Muscle of leg (tissue), 11 donors: ENCODE data around the gene CLMN. TPM values are rescaled to one million over a fixed set of nuclear protein-coding genes. Genes with fewer than 3 reads are reported as not detected.

ENCODE experiments used
- DNase-seq: peaks from one replicate; pipeline ENCODE4 v3.0.0; 2013
- H3K27ac ChIP-seq: one replicate; pipeline ENCODE4 v1.5.1; 2013; ENCODE audit warnings: mild to moderate bottlenecking, low read length, control low read depth
- H3K27me3 ChIP-seq: one replicate; pipeline ENCODE4 v1.6.1; 2013; ENCODE audit warnings: low read length; ENCODE audit not compliant: control insufficient read depth, insufficient read depth
- H3K36me3 ChIP-seq: one replicate; pipeline ENCODE4 v1.6.1; 2013; ENCODE audit warnings: low read length; ENCODE audit not compliant: control insufficient read depth, insufficient read depth
- H3K4me1 ChIP-seq: one replicate; pipeline ENCODE4 v1.6.1; 2013; ENCODE audit warnings: low read length; ENCODE audit not compliant: control insufficient read depth, insufficient read depth
- H3K4me3 ChIP-seq: one replicate; pipeline ENCODE4 v1.5.1; 2013; ENCODE audit warnings: low read length, control low read depth
- H3K9me3 ChIP-seq: replicated peaks from 2 replicates; pipeline ENCODE4 v1.6.1; 2013; ENCODE audit warnings: low read depth, low read length; ENCODE audit not compliant: control insufficient read depth
- WGBS: methylation state at CpG from one replicate; pipeline ENCODE4 v1.1.5; 2013; ENCODE audit warnings: missing lambda C conversion rate; ENCODE audit not compliant: insufficient coverage; 5-methylcytosine and 5-hydroxymethylcytosine counted together
- polyA plus RNA-seq, 8 donors: library from polyadenylated mRNA; unstranded; fragments of 120-200 nt; gene quantifications; one replicate each; pipeline versions ENCODE4 v1.2.1 to v1.2.3, GENCODE V29; 2013; ENCODE audit warnings: inconsistent platforms in 1 of 8, low replicate concordance in 1 of 8; ENCODE audit not compliant: insufficient read length in 8 of 8, insufficient read depth in 1 of 8
- total RNA-seq: library from RNA; stranded (reverse); fragments of 120-200 nt; gene quantifications from one replicate; pipeline ENCODE4 v1.2.4, GENCODE V29; 2013

Gene CLMN
- total and polyA plus RNA-seq, 9 donors = 2.1 to 4.0 (median 2.8) TPM

DNA sequence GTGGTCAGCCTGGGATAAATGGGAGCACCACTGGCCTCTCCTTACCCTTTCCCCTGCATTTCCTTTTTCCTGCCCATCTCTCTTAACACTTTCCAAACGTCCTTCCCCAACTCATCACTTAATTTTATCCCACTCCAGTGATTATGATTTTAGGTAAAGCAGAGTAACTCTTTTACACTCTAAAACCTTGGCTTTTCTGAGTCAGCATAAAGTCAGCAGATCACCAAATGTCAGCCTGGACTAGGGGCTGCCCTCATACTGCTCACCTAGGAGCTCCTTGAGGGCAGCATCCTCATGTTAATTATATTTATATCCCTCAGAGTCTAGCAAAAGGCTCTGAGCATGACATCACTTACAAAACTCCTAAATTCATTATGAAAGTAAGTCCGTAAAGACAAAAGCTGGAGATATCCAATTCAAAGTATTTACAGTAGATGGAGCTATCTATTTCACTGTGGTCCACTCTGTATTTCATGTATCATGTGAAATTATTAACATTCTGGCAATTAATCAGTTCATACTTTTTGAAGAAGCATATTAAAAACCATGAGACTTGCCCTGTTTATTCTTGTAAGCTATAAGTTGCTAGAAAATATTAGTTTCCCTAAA is 145.4 kb downstream of the CLMN start:
- H3K27ac ChIP-seq = no peak overlapping the region
- H3K27me3 ChIP-seq = no peaks in the 10 kb centered on the region
- H3K9me3 ChIP-seq = no peaks in the 10 kb centered on the region
- no peaks in the 10 kb centered on the region for H3K36me3 ChIP-seq
- no peaks in the 10 kb centered on the region for H3K4me1 ChIP-seq
- WGBS = no CpG with 5 or more reads among the region's 2 CpGs
- DNase-seq = peak; percentile 35
- H3K4me3 ChIP-seq = no peak overlapping the region

DNA sequence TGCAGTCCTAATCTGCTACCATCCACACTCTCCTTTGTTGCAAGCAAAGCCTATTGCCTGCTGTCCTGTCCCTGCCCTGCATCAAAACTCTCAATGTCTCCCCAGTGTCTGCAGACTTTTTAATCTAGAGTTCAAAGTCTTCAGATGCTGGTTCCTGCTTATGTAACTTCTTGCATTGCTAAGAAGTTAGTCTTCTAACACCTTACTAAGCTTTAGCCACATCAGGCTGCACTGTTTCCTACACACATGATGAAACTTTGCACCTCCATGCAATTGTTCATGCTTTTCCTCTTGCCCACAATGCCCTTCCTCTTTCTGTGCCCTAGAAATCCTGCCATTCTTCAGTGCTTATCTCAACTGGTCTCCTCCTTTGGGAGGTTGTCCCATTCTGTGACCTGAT is 146.2 kb downstream of the CLMN start:
- no peak overlapping the region for H3K27ac ChIP-seq
- H3K9me3 ChIP-seq = no peaks in the 10 kb centered on the region
- no peak overlapping the region for H3K4me3 ChIP-seq
- no peaks in the 10 kb centered on the region for H3K27me3 ChIP-seq
- DNase-seq = no peak
- H3K4me1 ChIP-seq = no peaks in the 10 kb centered on the region
- H3K36me3 ChIP-seq = no peaks in the 10 kb centered on the region

DNA sequence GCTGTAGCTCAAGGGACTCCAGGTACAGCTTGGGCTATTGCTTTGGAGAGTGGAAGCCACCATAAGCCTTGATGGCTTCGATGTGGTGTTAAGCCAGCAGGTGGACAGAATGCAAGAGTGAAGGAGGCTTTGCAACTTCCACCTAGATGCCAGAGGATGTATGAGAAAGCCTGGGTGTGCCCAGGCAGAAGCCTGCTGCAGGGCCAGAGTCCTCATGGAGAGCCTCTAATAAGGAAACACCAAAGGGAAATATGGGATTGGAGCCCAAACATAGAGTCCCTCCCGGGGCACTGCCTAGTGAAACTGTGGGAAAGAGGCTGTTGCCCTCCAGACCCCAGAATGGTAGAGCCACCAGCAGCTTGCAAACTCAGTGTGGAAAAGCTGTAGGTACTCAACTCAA is 152.5 kb downstream of the CLMN start:
- 100% methylated on average over 2 of the region's 2 CpGs for WGBS
- Histone ChIP-seq H3K9me3 (peaks cover 6% of the 10 kb centered on the region), H3K27me3 (no peaks in the 10 kb centered on the region), H3K27ac (no peak overlapping the region), H3K36me3 (no peaks in the 10 kb centered on the region), H3K4me3 (no peak overlapping the region), H3K4me1 (no peaks in the 10 kb centered on the region)
- no peak for DNase-seq

DNA sequence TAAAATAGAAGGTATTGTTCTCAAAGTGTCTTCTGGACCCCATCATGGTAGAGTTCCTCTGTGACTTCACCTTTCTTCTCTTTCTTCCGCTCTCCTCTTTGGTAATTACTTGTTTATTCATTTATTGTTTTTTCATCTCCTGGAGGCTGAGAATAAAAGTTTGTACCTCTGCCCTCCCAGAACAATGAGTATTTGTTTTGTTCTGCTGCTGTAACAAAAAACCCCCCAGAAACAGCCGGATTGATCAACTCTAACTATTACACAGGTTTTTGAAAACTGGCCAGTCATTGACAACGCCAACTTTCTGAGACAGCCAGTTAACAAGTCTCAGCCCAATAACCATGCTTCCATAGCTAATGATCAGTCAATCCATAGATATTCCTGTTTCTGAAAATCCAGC is 154.2 kb downstream of the CLMN start:
- no peak overlapping the region for H3K27ac ChIP-seq
- peaks cover 6% of the 10 kb centered on the region for H3K9me3 ChIP-seq
- no peaks in the 10 kb centered on the region for H3K27me3 ChIP-seq
- WGBS = 60% methylated on average over 1 of the region's 3 CpGs
- DNase-seq = no peak
- H3K4me1 ChIP-seq = no peaks in the 10 kb centered on the region
- H3K4me3 ChIP-seq = no peak overlapping the region
- H3K36me3 ChIP-seq = no peaks in the 10 kb centered on the region

DNA sequence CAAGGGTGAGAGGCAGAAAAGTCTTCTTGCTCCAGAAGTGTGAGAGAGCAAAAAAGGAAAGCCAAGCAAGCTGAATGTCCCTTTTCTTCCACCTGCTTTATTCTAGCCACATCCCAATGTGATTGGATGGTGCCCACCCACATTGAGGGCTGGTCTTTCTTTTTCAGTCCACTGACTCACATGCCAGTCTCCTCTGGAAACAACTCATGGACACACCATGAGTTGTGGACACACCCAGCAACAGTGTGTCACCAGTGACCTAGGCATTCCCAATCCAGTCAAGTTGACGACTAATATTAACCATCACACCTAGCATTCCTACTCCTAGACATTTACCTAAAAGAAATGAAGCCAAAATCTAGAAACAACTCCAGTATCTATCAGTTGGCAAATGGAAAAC is 155.2 kb downstream of the CLMN start:
- H3K4me1 ChIP-seq = no peaks in the 10 kb centered on the region
- no peak overlapping the region for H3K4me3 ChIP-seq
- peaks cover 6% of the 10 kb centered on the region for H3K9me3 ChIP-seq
- H3K27me3 ChIP-seq = no peaks in the 10 kb centered on the region
- no peak overlapping the region for H3K27ac ChIP-seq
- no peaks in the 10 kb centered on the region for H3K36me3 ChIP-seq
- DNase-seq = no peak
- WGBS = no CpG with 5 or more reads among the region's 1 CpG

DNA sequence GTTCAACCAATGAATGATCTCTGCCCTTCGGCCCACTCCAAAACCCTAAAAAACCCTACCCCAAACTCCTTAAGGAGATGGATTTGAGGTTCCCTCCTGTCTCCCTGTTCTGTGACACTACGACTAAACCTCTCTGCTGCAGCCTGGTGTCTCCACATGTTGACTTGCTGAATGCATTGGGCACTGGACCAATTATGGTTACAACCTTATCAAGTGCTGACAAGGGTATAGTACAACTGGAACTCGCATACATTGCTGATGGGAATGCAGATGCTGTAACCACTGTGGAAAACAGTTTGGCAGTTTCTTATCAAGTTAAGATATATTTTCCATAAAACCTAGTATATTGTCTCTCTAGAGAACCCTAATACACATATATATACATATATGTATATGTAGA is 156.0 kb downstream of the CLMN start:
- 100% methylated on average over 2 of the region's 3 CpGs for WGBS
- Histone ChIP-seq H3K9me3 (peaks cover 6% of the 10 kb centered on the region), H3K36me3 (no peaks in the 10 kb centered on the region), H3K4me1 (no peaks in the 10 kb centered on the region), H3K4me3 (no peak overlapping the region), H3K27me3 (no peaks in the 10 kb centered on the region), H3K27ac (no peak overlapping the region)
- no peak for DNase-seq

DNA sequence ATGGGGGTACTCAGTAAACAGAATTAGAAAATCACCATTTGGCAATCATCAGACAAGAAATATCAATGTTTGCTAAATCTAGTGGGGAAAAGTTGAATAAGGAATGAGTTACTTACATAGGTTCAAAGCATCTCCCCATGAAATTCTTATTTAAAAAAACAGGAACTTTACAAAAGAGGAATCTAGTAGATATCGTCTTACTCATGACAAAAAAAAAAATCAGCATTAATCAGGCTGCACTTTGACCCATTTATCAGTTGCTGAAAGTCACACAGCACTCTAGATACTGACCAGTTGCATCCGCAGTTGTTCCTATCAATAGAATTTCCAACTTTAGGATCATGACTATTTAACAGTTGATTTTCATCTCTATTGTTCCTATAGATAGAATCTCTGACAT is 156.6 kb downstream of the CLMN start:
- Histone ChIP-seq H3K4me3 (no peak overlapping the region), H3K27ac (no peak overlapping the region), H3K9me3 (peaks cover 6% of the 10 kb centered on the region), H3K27me3 (no peaks in the 10 kb centered on the region), H3K36me3 (no peaks in the 10 kb centered on the region), H3K4me1 (peaks cover 3% of the 10 kb centered on the region)
- WGBS = no CpG with 5 or more reads among the region's 2 CpGs
- no peak for DNase-seq

DNA sequence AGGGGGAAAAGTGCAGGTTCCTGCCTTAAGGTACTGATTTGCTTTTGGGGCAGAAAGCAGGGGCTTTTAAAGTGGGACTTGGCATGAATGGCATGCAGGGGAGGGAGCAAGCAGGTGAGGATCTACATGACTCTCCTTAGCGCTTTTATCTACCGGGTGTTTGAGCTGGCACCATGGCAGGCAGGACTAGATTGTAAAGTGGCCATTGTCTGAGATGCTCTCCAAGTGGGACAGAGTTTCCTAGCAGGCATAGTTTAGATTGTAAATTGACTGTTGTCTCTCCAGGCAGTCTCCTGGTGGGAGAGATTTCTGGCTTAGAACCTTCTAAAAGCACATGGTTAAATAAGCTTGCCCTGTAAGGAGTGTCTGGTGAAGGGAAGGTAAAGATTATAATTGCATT is 157.1 kb downstream of the CLMN start:
- Histone ChIP-seq H3K27me3 (no peaks in the 10 kb centered on the region), H3K9me3 (peaks cover 6% of the 10 kb centered on the region), H3K4me3 (no peak overlapping the region), H3K36me3 (no peaks in the 10 kb centered on the region), H3K27ac (no peak overlapping the region), H3K4me1 (peaks cover 5% of the 10 kb centered on the region)
- 64% methylated on average over 2 of the region's 2 CpGs for WGBS
- no peak for DNase-seq

DNA sequence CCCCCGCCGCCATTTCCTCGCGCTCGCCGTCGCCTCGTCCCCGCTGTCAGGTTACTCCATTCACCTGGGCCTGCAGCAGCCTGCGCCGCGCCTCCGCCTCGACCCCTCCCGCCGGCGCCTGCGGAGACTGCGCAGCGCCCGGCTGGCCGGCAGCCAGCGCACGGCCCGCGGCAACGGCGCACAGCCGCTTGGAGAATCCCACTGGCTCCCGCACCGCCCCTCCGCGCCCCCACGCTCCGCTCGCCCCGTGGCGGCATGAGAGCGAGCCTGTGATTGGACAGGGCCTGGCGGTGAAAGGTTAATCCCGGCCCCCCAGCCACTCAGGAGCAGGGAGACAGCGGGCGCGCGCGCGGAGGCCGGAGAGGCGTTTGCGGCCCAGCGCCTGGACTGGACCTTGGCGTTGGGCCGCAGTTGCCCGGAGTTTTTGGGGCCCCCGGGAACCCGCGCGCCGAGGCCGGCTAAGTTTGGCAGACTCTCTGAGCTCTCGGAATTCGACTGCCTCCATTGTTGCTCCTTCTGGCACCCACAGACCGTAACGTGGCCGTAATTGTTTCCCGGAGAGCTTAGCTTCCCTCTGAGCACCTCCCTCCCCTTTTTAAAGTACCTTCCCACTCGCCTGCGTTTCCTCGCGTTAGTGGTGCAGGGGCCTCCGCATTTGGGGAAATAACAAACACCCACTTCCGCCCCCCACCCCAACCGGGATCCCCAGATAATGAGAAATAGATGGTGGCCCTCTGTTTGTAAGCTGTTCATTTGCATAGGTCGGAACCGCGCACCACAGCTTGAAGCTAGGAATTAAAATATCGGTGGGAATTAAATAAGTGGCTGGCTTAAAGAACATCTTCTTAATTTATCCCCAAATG is 162.2 kb downstream of the CLMN start, which contains the start of gene DICER1:
TSS of gene DICER1 (minus strand) at position 203 of the 863 bp plus-strand sequence. CDS start 24,071 bp downstream, outside the sequence.
- Histone ChIP-seq H3K4me3 (peak within 1 kb of the TSS; percentile 77), H3K9me3 (no peaks in the 10 kb centered on the region), H3K27ac (peak within 1 kb of the TSS; percentile 95), H3K4me1 (peaks cover 7% of the 10 kb centered on the region), H3K27me3 (no peaks in the 10 kb centered on the region), H3K36me3 (no peaks in the 10 kb centered on the region)
- under 1% methylated on average over 66 of the region's 77 CpGs for WGBS
- peak; percentile 98 for DNase-seq

DNA sequence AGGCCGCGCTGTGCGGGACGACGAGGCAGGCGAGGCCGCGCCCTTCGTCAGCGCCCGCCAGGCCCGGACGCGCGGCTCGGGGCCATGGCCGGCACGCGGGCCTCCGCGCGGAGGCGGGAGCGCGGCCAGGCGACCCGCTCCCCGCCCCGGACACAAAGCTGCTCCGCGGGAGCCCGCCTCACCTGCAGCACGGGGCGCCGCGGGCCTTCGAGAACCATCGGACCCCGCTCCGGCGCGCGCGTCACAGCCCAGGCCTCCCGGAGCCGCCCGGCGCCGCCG is 162.7 kb downstream of the CLMN start:
- Histone ChIP-seq H3K4me3 (peak overlapping the region; percentile 77), H3K9me3 (no peaks in the 10 kb centered on the region), H3K27me3 (no peaks in the 10 kb centered on the region), H3K27ac (no peak overlapping the region), H3K36me3 (no peaks in the 10 kb centered on the region), H3K4me1 (peaks cover 7% of the 10 kb centered on the region)
- under 1% methylated on average over 50 of the region's 50 CpGs for WGBS
- no peak for DNase-seq
